H1 (cell line): Measurements from ENCODE around the gene NUBP2. TPM values are rescaled to one million over a fixed set of nuclear protein-coding genes. Genes with fewer than 3 reads are reported as not detected.
A peak's percentile ranks its signal among the peaks of the same experiment; 100 is the strongest.

Experiments
- E2F6 ChIP-seq: IDR thresholded peaks from 2 replicates; pipeline ENCODE4 v1.6.1; 2012; ENCODE audit warnings: inconsistent platforms
- EGR1 ChIP-seq: IDR thresholded peaks from 2 replicates; pipeline ENCODE4 v1.6.1; 2011; ENCODE audit warnings: low read depth, low read length, borderline replicate concordance
- EP300 ChIP-seq, 2 experiments: IDR thresholded peaks; 1 replicate in 1 of 2; 2 replicates in 1 of 2; pipeline ENCODE4 v1.6.1; 2011 to 2012; ENCODE audit warnings: low read depth in 2 of 2, low read length in 2 of 2, mild to moderate bottlenecking in 2 of 2, borderline replicate concordance in 1 of 2, inconsistent platforms in 1 of 2, moderate library complexity in 1 of 2
- HDAC2 ChIP-seq, 2 experiments: fragments of 300-600 bp in 1 of 2; sonication (generic) in 1 of 2; IDR thresholded peaks; 2 replicates each; pipeline ENCODE4 v1.6.1; 2011 to 2012; ENCODE audit warnings: low read depth in 2 of 2, low read length in 2 of 2, mild to moderate bottlenecking in 2 of 2, moderate library complexity in 2 of 2, borderline replicate concordance in 1 of 2, inconsistent platforms in 1 of 2
- KDM1A ChIP-seq: fragments of 200-600, 300-600 bp; sonication (generic); IDR thresholded peaks from 2 replicates; pipeline ENCODE4 v1.7.1; 2016; ENCODE audit warnings: mild to moderate bottlenecking, low read length, borderline replicate concordance
- NRF1 ChIP-seq: IDR thresholded peaks from 2 replicates; pipeline ENCODE4 v1.6.1; 2011; ENCODE audit warnings: mild to moderate bottlenecking, low read depth, low read length, improper control_type of control experiment
- POLR2AphosphoS5 ChIP-seq: IDR thresholded peaks from 2 replicates; pipeline ENCODE4 v1.6.1; 2011; ENCODE audit warnings: low read depth, low read length
- SIN3A ChIP-seq, 2 experiments: IDR thresholded peaks in 1 of 2; conservative IDR thresholded peaks in 1 of 2; 2 replicates each; pipeline ENCODE4 v1.6.1; 2011 to 2012; ENCODE audit warnings: low read length in 2 of 2, improper control_type of control experiment in 1 of 2, low read depth in 1 of 2, mild to moderate bottlenecking in 1 of 2
- SP2 ChIP-seq: IDR thresholded peaks from 2 replicates; pipeline ENCODE4 v1.6.1; 2012; ENCODE audit warnings: mild to moderate bottlenecking, low read length, inconsistent platforms
- SP4 ChIP-seq: IDR thresholded peaks from 2 replicates; pipeline ENCODE4 v1.6.1; 2012; ENCODE audit warnings: low read length, inconsistent platforms
- TBP ChIP-seq: IDR thresholded peaks from 2 replicates; pipeline ENCODE4 v1.6.1; 2011; ENCODE audit warnings: low read depth, low read length, improper control_type of control experiment
- TCF12 ChIP-seq: IDR thresholded peaks from 2 replicates; pipeline ENCODE4 v1.6.1; 2011; ENCODE audit warnings: low read depth, mild to moderate bottlenecking, low read length
- TEAD4 ChIP-seq: IDR thresholded peaks from 2 replicates; pipeline ENCODE4 v1.6.1; 2012; ENCODE audit warnings: low read depth, low read length, inconsistent platforms, mixed read lengths
- YY1 ChIP-seq: IDR thresholded peaks from 2 replicates; pipeline ENCODE4 v1.6.1; 2011; ENCODE audit warnings: low read depth, mild to moderate bottlenecking, low read length
- polyA plus RNA-seq, 7 experiments: library from polyadenylated mRNA; depleted of rRNA in 3 of 7; stranded (reverse) in 5 of 7; unstranded in 2 of 7; fragments of >200 nt in 5 of 7; fragments of 200-250 nt in 2 of 7; gene quantifications; 1 replicate in 5 of 7; 2 replicates in 1 of 7; 4 replicates in 1 of 7; pipeline versions ENCODE4 v1.2.1 to v1.2.3, GENCODE V29; 2011 to 2013; ENCODE audit warnings: missing spikeins in 2 of 7, mixed read lengths in 2 of 7
- total RNA-seq: library from RNA; stranded (reverse); fragmentation: NEBNext Ultra II Directional; extraction: Animal tissue kit (Norgen Biotek cat#: 25700); gene quantifications from 2 replicates; pipeline ENCODE4 v1.2.1, GENCODE V29; 2021
- TF ChIP-seq, protein P1 (sequence below), 3 experiments: IDR thresholded peaks; 1 replicate in 2 of 3; 2 replicates in 1 of 3; pipeline versions ENCODE4 v1.5.1 to v1.6.1; 2011; ENCODE audit warnings: low read length in 3 of 3, mild to moderate bottlenecking in 3 of 3, inconsistent platforms in 2 of 3, low read depth in 1 of 3, moderate library complexity in 1 of 3; ENCODE audit not compliant: insufficient read depth in 1 of 3; ENCODE audit errors: control extremely low read depth in 1 of 3
- TF ChIP-seq, protein P2 (sequence below): IDR thresholded peaks from 2 replicates; pipeline ENCODE4 v1.6.1; 2012; ENCODE audit warnings: inconsistent platforms

The NUBP2 gene
- total and polyA plus RNA-seq, 2 of the 8 experiments (the other 6 are each of a cell fraction or from before 2014, with no cell fraction given) = 70.3 to 96.9 TPM

DNA sequence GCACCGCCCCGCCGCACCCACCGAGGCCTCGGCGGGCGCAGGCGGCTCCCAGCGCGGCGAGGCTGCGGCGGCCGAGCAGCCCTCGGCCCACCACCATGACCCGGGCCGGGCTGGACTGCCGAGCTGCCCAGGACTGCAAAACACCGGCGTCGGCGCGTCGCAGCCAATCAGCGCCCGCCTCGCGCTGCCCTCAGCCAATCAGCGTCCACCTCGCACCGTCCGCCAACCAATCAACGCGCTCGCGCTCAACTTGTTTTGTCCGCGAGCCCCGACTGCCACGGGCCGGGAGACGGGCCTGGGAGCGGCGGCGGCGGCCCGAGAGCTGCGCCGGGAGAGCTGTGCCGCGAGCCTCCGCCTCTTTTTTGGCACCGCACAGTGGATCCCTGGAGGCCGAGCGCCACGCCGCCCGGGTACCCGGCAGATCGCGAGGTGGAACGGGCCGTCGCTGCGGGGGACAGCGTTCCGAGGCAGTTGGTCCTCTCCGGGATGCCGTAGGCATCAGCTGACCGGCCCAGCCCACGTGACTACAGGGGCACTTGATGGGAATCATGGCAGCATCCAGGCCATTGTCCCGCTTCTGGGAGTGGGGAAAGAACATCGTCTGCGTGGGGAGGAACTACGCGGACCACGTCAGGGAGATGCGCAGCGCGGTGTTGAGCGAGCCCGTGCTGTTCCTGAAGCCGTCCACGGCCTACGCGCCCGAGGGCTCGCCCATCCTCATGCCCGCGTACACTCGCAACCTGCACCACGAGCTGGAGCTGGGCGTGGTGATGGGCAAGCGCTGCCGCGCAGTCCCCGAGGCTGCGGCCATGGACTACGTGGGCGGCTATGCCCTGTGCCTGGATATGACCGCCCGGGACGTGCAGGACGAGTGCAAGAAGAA, 44.2 kb downstream of the NUBP2 start, which contains the start of the genes FAHD1 and HAGH (continued):
- TF ChIP-seq, protein P1, sequence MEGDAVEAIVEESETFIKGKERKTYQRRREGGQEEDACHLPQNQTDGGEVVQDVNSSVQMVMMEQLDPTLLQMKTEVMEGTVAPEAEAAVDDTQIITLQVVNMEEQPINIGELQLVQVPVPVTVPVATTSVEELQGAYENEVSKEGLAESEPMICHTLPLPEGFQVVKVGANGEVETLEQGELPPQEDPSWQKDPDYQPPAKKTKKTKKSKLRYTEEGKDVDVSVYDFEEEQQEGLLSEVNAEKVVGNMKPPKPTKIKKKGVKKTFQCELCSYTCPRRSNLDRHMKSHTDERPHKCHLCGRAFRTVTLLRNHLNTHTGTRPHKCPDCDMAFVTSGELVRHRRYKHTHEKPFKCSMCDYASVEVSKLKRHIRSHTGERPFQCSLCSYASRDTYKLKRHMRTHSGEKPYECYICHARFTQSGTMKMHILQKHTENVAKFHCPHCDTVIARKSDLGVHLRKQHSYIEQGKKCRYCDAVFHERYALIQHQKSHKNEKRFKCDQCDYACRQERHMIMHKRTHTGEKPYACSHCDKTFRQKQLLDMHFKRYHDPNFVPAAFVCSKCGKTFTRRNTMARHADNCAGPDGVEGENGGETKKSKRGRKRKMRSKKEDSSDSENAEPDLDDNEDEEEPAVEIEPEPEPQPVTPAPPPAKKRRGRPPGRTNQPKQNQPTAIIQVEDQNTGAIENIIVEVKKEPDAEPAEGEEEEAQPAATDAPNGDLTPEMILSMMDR (IDR thresholded peaks at IDR 0.05; ENCODE audit: control extremely low read depth in 1 of 3, insufficient read depth in 1 of 3, low read depth in 1 of 3, low read length in 3 of 3) = no peak
- 0 out of 2 replicates have a peak, but pooled peaks have one; percentile 14 for TF ChIP-seq SP2
- TF ChIP-seq HDAC2 (IDR thresholded peaks at IDR 0.05; ENCODE audit: borderline replicate concordance in 1 of 2, low read depth in 2 of 2, low read length in 2 of 2) = peak in 1 of 2 experiments; percentile 98; a peak in 2 of 4 replicates
- peak; percentile 61 for TF ChIP-seq EGR1
- TF ChIP-seq, protein P2, sequence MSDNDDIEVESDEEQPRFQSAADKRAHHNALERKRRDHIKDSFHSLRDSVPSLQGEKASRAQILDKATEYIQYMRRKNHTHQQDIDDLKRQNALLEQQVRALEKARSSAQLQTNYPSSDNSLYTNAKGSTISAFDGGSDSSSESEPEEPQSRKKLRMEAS = peak; percentile 96
- peak; percentile 98 for TF ChIP-seq SP4
- TF ChIP-seq TEAD4 = peak; percentile 37; the same call in 1 of the 2 replicates
- TF ChIP-seq YY1 = peak; percentile 92
- peak; percentile 69 for TF ChIP-seq TBP
- TF ChIP-seq EP300 (IDR thresholded peaks at IDR 0.05; ENCODE audit: borderline replicate concordance in 1 of 2, low read depth in 2 of 2, low read length in 2 of 2) = peak; percentile 19 to 43; a peak in 1 of 3 replicates
- peak; percentile 94 for TF ChIP-seq POLR2AphosphoS5
- TF ChIP-seq E2F6 = peak; percentile 87
- TF ChIP-seq TCF12 = 0 out of 2 replicates have a peak, but pooled peaks have one; percentile 63
- TF ChIP-seq KDM1A = peak; percentile 50; the same call in 1 of the 2 replicates
- TF ChIP-seq NRF1 = no peak
- peak; percentile 95 to 98 for TF ChIP-seq SIN3A (conservative IDR thresholded peaks at IDR 0.05 in 1 of 2, IDR thresholded peaks at IDR 0.05 in 1 of 2; ENCODE audit: low read depth in 1 of 2, low read length in 2 of 2)
